Measurements from ENCODE around the gene SLC8A3. TPM values are rescaled to one million over a fixed set of nuclear protein-coding genes. Genes with fewer than 3 reads are reported as not detected.

The SLC8A3 gene
- total RNA-seq, 1 experiment from 2014 or later, result not detected

GRCh38 chr14:70192915-70193314 is 4.2 kb upstream of the SLC8A3 start:
- intact Hi-C loops (cut with micrococcal nuclease), result no loop called here
- Histone ChIP-seq H3K4me2 (ENCODE audit: low read length) (no peak overlapping the region), H3K4me1 (ENCODE audit: control insufficient read depth in 1 of 2, insufficient read depth in 2 of 2, low read length in 2 of 2) (no peaks in the 10 kb centered on the region), H3K4me3 (replicated peaks in 1 of 2; ENCODE audit: low read depth in 1 of 2, low read length in 2 of 2) (no peak overlapping the region), H3K27ac (ENCODE audit: low read depth, low read length) (no peak overlapping the region), H2AFZ (ENCODE audit: low read depth, low read length, poor library complexity, severe bottlenecking) (no peak overlapping the region), H3K36me3 (ENCODE audit: control insufficient read depth in 1 of 2, insufficient read depth in 2 of 2, low read length in 2 of 2) (no peaks in the 10 kb centered on the region), H4K20me1 (ENCODE audit: insufficient read depth) (no peaks in the 10 kb centered on the region), H3K79me2 (ENCODE audit: insufficient read depth, low read length) (no peaks in the 10 kb centered on the region), H3K27me3 (ENCODE audit: insufficient read depth, low read length) (peaks cover 22% of the 10 kb centered on the region), H3K9me3 (ENCODE audit: control insufficient read depth in 1 of 2, insufficient read depth in 1 of 2, low read depth in 1 of 2, low read length in 2 of 2) (no peaks in the 10 kb centered on the region), H3K9ac (ENCODE audit: low read length) (no peak overlapping the region), H3K9me2 (ENCODE audit: insufficient read depth) (no peaks in the 10 kb centered on the region)
- ATAC-seq, result peak; percentile 78
- peak in 1 of 3 experiments; percentile 37; a peak in 2 of 6 replicates for TF ChIP-seq CTCF (IDR thresholded peaks at IDR 0.05 in 2 of 3, conservative IDR thresholded peaks at IDR 0.05 in 1 of 3; ENCODE audit: borderline replicate concordance in 1 of 3, insufficient read depth in 1 of 3, low read depth in 2 of 3, low read length in 2 of 3)
- no peak for TF ChIP-seq ATF3 (IDR thresholded peaks at IDR 0.05)
- CTCF ChIA-PET, result no interaction called here
- RAD21 ChIA-PET (ENCODE audit: low non-redundant PET in 1 of 2, low total read pairs in 2 of 2, uncharacterized antibody in 2 of 2, unreplicated experiment in 2 of 2), result no interaction called here
- DNase-seq (ENCODE audit: low read depth, low spot score), result no peak
- no TSS peak for BruUV-seq (replicated peaks)
- POLR2A ChIA-PET, result no interaction called here

GRCh38 chr14:70190156-70190555 is 1.4 kb upstream of the SLC8A3 start:
- Histone ChIP-seq H3K27ac (ENCODE audit: low read depth, low read length) (no peak overlapping the region), H2AFZ (ENCODE audit: low read depth, low read length, poor library complexity, severe bottlenecking) (no peak overlapping the region), H4K20me1 (ENCODE audit: insufficient read depth) (no peaks in the 10 kb centered on the region), H3K27me3 (ENCODE audit: insufficient read depth, low read length) (peaks cover 17% of the 10 kb centered on the region), H3K9me3 (ENCODE audit: control insufficient read depth in 1 of 2, insufficient read depth in 1 of 2, low read depth in 1 of 2, low read length in 2 of 2) (no peaks in the 10 kb centered on the region), H3K4me2 (ENCODE audit: low read length) (no peak overlapping the region), H3K4me1 (ENCODE audit: control insufficient read depth in 1 of 2, insufficient read depth in 2 of 2, low read length in 2 of 2) (no peaks in the 10 kb centered on the region), H3K4me3 (replicated peaks in 1 of 2; ENCODE audit: low read depth in 1 of 2, low read length in 2 of 2) (no peak overlapping the region), H3K9ac (ENCODE audit: low read length) (no peak overlapping the region), H3K36me3 (ENCODE audit: control insufficient read depth in 1 of 2, insufficient read depth in 2 of 2, low read length in 2 of 2) (no peaks in the 10 kb centered on the region), H3K9me2 (ENCODE audit: insufficient read depth) (no peaks in the 10 kb centered on the region; the same call in 1 of the 2 replicates), H3K79me2 (ENCODE audit: insufficient read depth, low read length) (no peaks in the 10 kb centered on the region)
- POLR2A ChIA-PET, result no interaction called here
- ATAC-seq, result no peak
- no peak for DNase-seq (ENCODE audit: low read depth, low spot score)
- BruUV-seq (replicated peaks), result no TSS peak
- CTCF ChIA-PET, result no interaction called here
- intact Hi-C loops (cut with micrococcal nuclease), result no loop called here
- RAD21 ChIA-PET (ENCODE audit: low non-redundant PET in 1 of 2, low total read pairs in 2 of 2, uncharacterized antibody in 2 of 2, unreplicated experiment in 2 of 2), result no interaction called here
- TF ChIP-seq EZH2 (IDR thresholded peaks at IDR 0.05), result no peak
- no peak for TF ChIP-seq SRF (IDR thresholded peaks at IDR 0.05; ENCODE audit: low read depth)
- no peak for TF ChIP-seq EGR1 (IDR thresholded peaks at IDR 0.05; ENCODE audit: low read depth)
- no peak for TF ChIP-seq EZH2phosphoT487 (IDR thresholded peaks at IDR 0.05; ENCODE audit: borderline replicate concordance)
- no peak for TF ChIP-seq POLR2AphosphoS5 (IDR thresholded peaks at IDR 0.05; ENCODE audit: low read depth, low read length)
- no peak for TF ChIP-seq ZBTB33 (IDR thresholded peaks at IDR 0.05; ENCODE audit: extremely low read depth, insufficient replicate concordance, low read length)
- no peak for TF ChIP-seq ZNF274 (IDR thresholded peaks at IDR 0.05; ENCODE audit: low read depth, low read length)
- no peak for TF ChIP-seq CBX3 (IDR thresholded peaks at IDR 0.05; ENCODE audit: low read depth)
- TF ChIP-seq JUND (IDR thresholded peaks at IDR 0.05), result no peak
- no peak for TF ChIP-seq SP1 (IDR thresholded peaks at IDR 0.05; ENCODE audit: low read depth)
- no peak for TF ChIP-seq REST (IDR thresholded peaks at IDR 0.05; ENCODE audit: low read depth)
- no peak for TF ChIP-seq POLR2A (IDR thresholded peaks at IDR 0.05; ENCODE audit: borderline replicate concordance, extremely low read depth, insufficient read depth, insufficient read length)
